Suprapubic skin (tissue), 3 donors: ENCODE data around the gene YIPF4.
"Not testable (repeated sequence)": the region's sequence is repeated elsewhere in the genome, so short reads cannot be mapped to it uniquely, and the experiment has no call there.

Source experiments
- CTCF ChIP-seq, 2 donors: fragments of 200-600 bp in 1 of 2; fragments of 450-650 bp in 1 of 2; sonication (generic) in 1 of 2; IDR thresholded peaks; one replicate each; pipeline ENCODE4 v1.5.1; 2016 to 2019; ENCODE audit warnings: antibody characterized with exemption in 2 of 2, mild to moderate bottlenecking in 1 of 2, moderate library complexity in 1 of 2
- EP300 ChIP-seq: sonication (generic); formaldehyde crosslinking; IDR thresholded peaks from one replicate; pipeline ENCODE4 v1.6.1; 2017; ENCODE audit warnings: antibody characterized with exemption
- POLR2A ChIP-seq, 2 donors: fragments of 450-650 bp; IDR thresholded peaks; one replicate each; pipeline ENCODE4 v1.6.1; 2017; ENCODE audit warnings: antibody characterized with exemption in 2 of 2, mild to moderate bottlenecking in 2 of 2, moderate library complexity in 2 of 2

GRCh38 chr2:32362997-32363396, 85.3 kb downstream of the YIPF4 start:
- not testable (repeated sequence) for TF ChIP-seq CTCF (IDR thresholded peaks at IDR 0.05); POLR2A (IDR thresholded peaks at IDR 0.05); EP300
